Measurements from ENCODE around the gene SELENOH. TPM values are rescaled to one million over a fixed set of nuclear protein-coding genes. Genes with fewer than 3 reads are reported as not detected.

The SELENOH gene
- total RNA-seq, 4 donors from 2014 or later: 78.2 to 117 (median 102) TPM

- DNase-seq: no peak
- in situ Hi-C loops (cut with MboI; ENCODE audit: low pct_ligation_motif_present in 1 of 4, low pct_unique_long_range_greater_than_20kb in 1 of 4, low sequenced_read_pairs in 3 of 4) (no loop called here), intact Hi-C loops (cut with DNase I; ENCODE audit: low total_unique reads) (no loop called here)
- H3K9me3 ChIP-seq: no peaks in the 10 kb centered on the region
- no peak overlapping the region for H3K4me3 ChIP-seq
- no peaks in the 10 kb centered on the region for H3K36me3 ChIP-seq
- no peaks in the 10 kb centered on the region for H3K27me3 ChIP-seq
- no peak overlapping the region for H3K27ac ChIP-seq
- no peak for TF ChIP-seq POLR2AphosphoS5 (IDR thresholded peaks at IDR 0.05)
- TF ChIP-seq, protein P1, sequence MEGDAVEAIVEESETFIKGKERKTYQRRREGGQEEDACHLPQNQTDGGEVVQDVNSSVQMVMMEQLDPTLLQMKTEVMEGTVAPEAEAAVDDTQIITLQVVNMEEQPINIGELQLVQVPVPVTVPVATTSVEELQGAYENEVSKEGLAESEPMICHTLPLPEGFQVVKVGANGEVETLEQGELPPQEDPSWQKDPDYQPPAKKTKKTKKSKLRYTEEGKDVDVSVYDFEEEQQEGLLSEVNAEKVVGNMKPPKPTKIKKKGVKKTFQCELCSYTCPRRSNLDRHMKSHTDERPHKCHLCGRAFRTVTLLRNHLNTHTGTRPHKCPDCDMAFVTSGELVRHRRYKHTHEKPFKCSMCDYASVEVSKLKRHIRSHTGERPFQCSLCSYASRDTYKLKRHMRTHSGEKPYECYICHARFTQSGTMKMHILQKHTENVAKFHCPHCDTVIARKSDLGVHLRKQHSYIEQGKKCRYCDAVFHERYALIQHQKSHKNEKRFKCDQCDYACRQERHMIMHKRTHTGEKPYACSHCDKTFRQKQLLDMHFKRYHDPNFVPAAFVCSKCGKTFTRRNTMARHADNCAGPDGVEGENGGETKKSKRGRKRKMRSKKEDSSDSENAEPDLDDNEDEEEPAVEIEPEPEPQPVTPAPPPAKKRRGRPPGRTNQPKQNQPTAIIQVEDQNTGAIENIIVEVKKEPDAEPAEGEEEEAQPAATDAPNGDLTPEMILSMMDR (IDR thresholded peaks at IDR 0.05): no peak
- H3K4me1 ChIP-seq: peaks cover 0 to 9% (median 6%) of the 10 kb centered on the region in 4 donors
Observed at GRCh38 chr11:57751176-57751575, 9.9 kb downstream of the SELENOH start.

- Histone ChIP-seq H3K4me1 (peaks cover 0 to 11% (median 6%) of the 10 kb centered on the region in 4 donors), H3K27ac (peak within 1 kb of the TSS in 1 of 4 donors; percentile 2), H3K27me3 (no peaks in the 10 kb centered on the region), H3K9me3 (no peaks in the 10 kb centered on the region), H3K4me3 (no peak within 1 kb of the TSS), H3K36me3 (no peaks in the 10 kb centered on the region)
- intact Hi-C loops (cut with DNase I; ENCODE audit: low total_unique reads): no loop called here
- in situ Hi-C loops (cut with MboI; ENCODE audit: low pct_ligation_motif_present in 1 of 4, low pct_unique_long_range_greater_than_20kb in 1 of 4, low sequenced_read_pairs in 3 of 4): no loop called here
- TF ChIP-seq, protein P1 (IDR thresholded peaks at IDR 0.05): peak; percentile 43 to 69 (median 53)
- TF ChIP-seq POLR2A (IDR thresholded peaks at IDR 0.05) (no peak), EP300 (IDR thresholded peaks at IDR 0.05; ENCODE audit: low read depth) (no peak), POLR2AphosphoS5 (IDR thresholded peaks at IDR 0.05) (no peak)
- DNase-seq: peak; percentile 48
- WGBS, 2 donors (ENCODE audit: low coverage in 1 of 2): 47 to 83% methylated on average over 1 to 10 of the region's 10 CpGs
Observed at GRCh38 chr11:57751676-57752253, 10.5 kb downstream of the SELENOH start, which contains the start of gene BTBD18. TSS of gene BTBD18 (minus strand) at chr11:57751819. CDS start at chr11:57751188, 631 bp downstream.

- no peak for TF ChIP-seq POLR2AphosphoS5 (IDR thresholded peaks at IDR 0.05)
- Histone ChIP-seq H3K4me3 (no peak overlapping the region), H3K27ac (no peak overlapping the region), H3K4me1 (peaks cover 0 to 11% (median 6%) of the 10 kb centered on the region in 4 donors), H3K9me3 (no peaks in the 10 kb centered on the region), H3K27me3 (no peaks in the 10 kb centered on the region), H3K36me3 (no peaks in the 10 kb centered on the region)
- WGBS, 2 donors (ENCODE audit: low coverage in 1 of 2): 97 to 100% methylated on average over 2 to 30 of the region's 30 CpGs
- in situ Hi-C loops (cut with MboI; ENCODE audit: low pct_ligation_motif_present in 1 of 4, low pct_unique_long_range_greater_than_20kb in 1 of 4, low sequenced_read_pairs in 3 of 4): no loop called here
- intact Hi-C loops (cut with DNase I; ENCODE audit: low total_unique reads): no loop called here
- DNase-seq: no peak
Observed at GRCh38 chr11:57752954-57753353, 11.7 kb downstream of the SELENOH start.

DNA sequence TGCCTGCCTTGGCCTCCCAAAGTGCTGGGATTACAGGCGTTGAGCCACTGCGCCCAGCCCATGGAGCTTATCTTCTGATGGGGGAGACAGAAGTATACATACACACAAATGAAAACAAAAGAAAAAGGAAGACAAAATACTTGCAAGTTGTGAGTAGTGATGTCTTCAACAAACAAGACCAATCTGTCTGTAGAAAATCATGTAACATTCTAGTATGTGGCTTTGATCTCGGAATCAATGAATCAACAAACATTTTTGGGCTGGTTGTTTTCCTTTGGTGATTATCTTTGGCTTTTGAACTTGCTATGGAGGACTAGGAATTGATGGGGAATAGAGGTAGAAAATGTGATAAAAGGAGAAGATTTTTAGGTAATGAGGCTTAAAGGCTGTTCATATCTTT, 16.9 kb downstream of the SELENOH start:
- WGBS, 2 donors (ENCODE audit: low coverage in 1 of 2): 91 to 100% methylated on average over 1 to 3 of the region's 3 CpGs
- no peaks in the 10 kb centered on the region for H3K9me3 ChIP-seq
- no peaks in the 10 kb centered on the region for H3K36me3 ChIP-seq
- H3K27ac ChIP-seq: no peak overlapping the region
- intact Hi-C loops (cut with DNase I; ENCODE audit: low total_unique reads) (no loop called here), in situ Hi-C loops (cut with MboI; ENCODE audit: low pct_ligation_motif_present in 1 of 4, low pct_unique_long_range_greater_than_20kb in 1 of 4, low sequenced_read_pairs in 3 of 4) (no loop called here)
- peaks cover 0 to 8% (median 3%) of the 10 kb centered on the region in 4 donors for H3K4me1 ChIP-seq
- TF ChIP-seq POLR2AphosphoS5 (IDR thresholded peaks at IDR 0.05) (no peak), POLR2A (IDR thresholded peaks at IDR 0.05) (no peak), EP300 (IDR thresholded peaks at IDR 0.05; ENCODE audit: low read depth) (no peak)
- TF ChIP-seq, protein P1 (IDR thresholded peaks at IDR 0.05): no peak
- no peak overlapping the region for H3K4me3 ChIP-seq
- no peak for DNase-seq
- no peaks in the 10 kb centered on the region for H3K27me3 ChIP-seq
